H9 (cell line): ENCODE data around the gene HS6ST3. TPM values are rescaled to one million over a fixed set of nuclear protein-coding genes. Genes with fewer than 3 reads are reported as not detected.

Experiments used
- DNase-seq: peaks from one replicate; pipeline ENCODE4 v3.0.0-alpha.2; 2017
- H2AFZ ChIP-seq: one replicate; pipeline ENCODE4 v1.6.1; 2013; ENCODE audit warnings: mild to moderate bottlenecking, low read length, control low read depth, moderate library complexity
- H2AK5ac ChIP-seq: 2 replicates; pipeline ENCODE4 v1.6.1; 2013; ENCODE audit warnings: low read length, control low read depth, mixed read lengths; ENCODE audit not compliant: insufficient read length
- H2BK120ac ChIP-seq: one replicate; pipeline ENCODE4 v1.6.1; 2013; ENCODE audit warnings: low read depth, mild to moderate bottlenecking, low read length, control low read depth, inconsistent platforms; ENCODE audit not compliant: poor library complexity, severe bottlenecking
- H2BK12ac ChIP-seq: 2 replicates; pipeline ENCODE4 v1.6.1; 2013; ENCODE audit warnings: low read length, control low read depth, mixed read lengths, low read depth; ENCODE audit not compliant: insufficient read length
- H2BK15ac ChIP-seq: 2 replicates; pipeline ENCODE4 v1.6.1; 2013; ENCODE audit warnings: low read depth, low read length, control low read depth
- H2BK20ac ChIP-seq: one replicate; pipeline ENCODE4 v1.6.1; 2013; ENCODE audit warnings: low read depth, mild to moderate bottlenecking, low read length, control low read depth, inconsistent platforms; ENCODE audit not compliant: poor library complexity, severe bottlenecking
- H2BK5ac ChIP-seq: 2 replicates; pipeline ENCODE4 v1.6.1; 2013; ENCODE audit warnings: low read length, control low read depth, mixed read lengths; ENCODE audit not compliant: insufficient read length
- H3K14ac ChIP-seq: 2 replicates; pipeline ENCODE4 v1.6.1; 2013; ENCODE audit warnings: low read length, control low read depth; ENCODE audit not compliant: insufficient read depth
- H3K18ac ChIP-seq: 2 replicates; pipeline ENCODE4 v1.6.1; 2013; ENCODE audit warnings: low read depth, mild to moderate bottlenecking, mixed read lengths, low read length, control low read depth; ENCODE audit not compliant: insufficient read length
- H3K23ac ChIP-seq: 2 replicates; pipeline ENCODE4 v1.6.1; 2013; ENCODE audit warnings: low read length, control low read depth, mixed read lengths, low read depth; ENCODE audit not compliant: insufficient read length
- H3K23me2 ChIP-seq: 2 replicates; pipeline ENCODE4 v1.6.1; 2013; ENCODE audit warnings: low read depth, mild to moderate bottlenecking, mixed read lengths, low read length, control low read depth; ENCODE audit not compliant: insufficient read length, poor library complexity, severe bottlenecking
- H3K27ac ChIP-seq: 2 replicates; pipeline ENCODE4 v1.5.1; 2013; ENCODE audit warnings: low read length, control low read depth, mixed read lengths, low read depth; ENCODE audit not compliant: insufficient read length
- H3K27me3 ChIP-seq: 2 replicates; pipeline ENCODE4 v1.6.1; 2013; ENCODE audit warnings: low read length, control low read depth, inconsistent platforms; ENCODE audit not compliant: insufficient read depth
- H3K4ac ChIP-seq: 2 replicates; pipeline ENCODE4 v1.6.1; 2013; ENCODE audit warnings: low read depth, mild to moderate bottlenecking, control low read depth, inconsistent platforms, low read length, moderate library complexity
- H3K4me1 ChIP-seq: 2 replicates; pipeline ENCODE4 v1.6.1; 2013; ENCODE audit warnings: low read length, control low read depth, inconsistent platforms; ENCODE audit not compliant: insufficient read depth
- H3K4me2 ChIP-seq: 2 replicates; pipeline ENCODE4 v1.6.1; 2013; ENCODE audit warnings: low read length, control low read depth, mixed read lengths; ENCODE audit not compliant: insufficient read length, insufficient read depth
- H3K56ac ChIP-seq: 2 replicates; pipeline ENCODE4 v1.6.1; 2013; ENCODE audit warnings: low read depth, mild to moderate bottlenecking, mixed read lengths, low read length, control low read depth; ENCODE audit not compliant: insufficient read length
- H3K79me1 ChIP-seq: 2 replicates; pipeline ENCODE4 v1.6.1; 2013; ENCODE audit warnings: low read depth, mild to moderate bottlenecking, moderate library complexity, low read length, control low read depth, inconsistent platforms; ENCODE audit not compliant: insufficient read depth, poor library complexity, severe bottlenecking
- H3K79me2 ChIP-seq: 2 replicates; pipeline ENCODE4 v1.6.1; 2013; ENCODE audit warnings: low read length, control low read depth, inconsistent platforms; ENCODE audit not compliant: insufficient read depth
- H3K9ac ChIP-seq: 2 replicates; pipeline ENCODE4 v1.6.1; 2013; ENCODE audit warnings: low read length, control low read depth, mixed read lengths; ENCODE audit not compliant: insufficient read length; ENCODE audit errors: extremely low read depth
- H3K9me3 ChIP-seq: one replicate; pipeline ENCODE4 v1.6.1; 2013; ENCODE audit warnings: low read depth, low read length, inconsistent platforms; ENCODE audit not compliant: control insufficient read depth
- H3T11ph ChIP-seq: one replicate; pipeline ENCODE4 v1.6.1; 2013; ENCODE audit warnings: mild to moderate bottlenecking, low read length, control low read depth, inconsistent platforms
- H4K20me1 ChIP-seq: one replicate; pipeline ENCODE4 v1.6.1; 2013; ENCODE audit not compliant: control insufficient read depth, insufficient read length, insufficient read depth
- H4K5ac ChIP-seq: 2 replicates; pipeline ENCODE4 v1.6.1; 2013; ENCODE audit warnings: low read depth, mild to moderate bottlenecking, mixed read lengths, low read length, control low read depth; ENCODE audit not compliant: insufficient read length
- H4K8ac ChIP-seq: replicated peaks from 2 replicates; pipeline ENCODE4 v1.6.1; 2013; ENCODE audit warnings: low read length, control low read depth, mixed read lengths, low read depth; ENCODE audit not compliant: insufficient read length
- H4K91ac ChIP-seq: 2 replicates; pipeline ENCODE4 v1.6.1; 2013; ENCODE audit warnings: low read depth, mild to moderate bottlenecking, moderate library complexity, mixed read lengths, low read length, control low read depth; ENCODE audit not compliant: insufficient read length
- H3K27ac Mint-ChIP-seq, 3 experiments: 2 replicates in 2 of 3; 3 replicates in 1 of 3; pipeline ENCODE4 v1.8.0; 2020 to 2021; ENCODE audit warnings: mixed read lengths in 3 of 3, mild to moderate bottlenecking in 1 of 3, moderate library complexity in 1 of 3
- H3K27me3 Mint-ChIP-seq: 2 replicates; pipeline ENCODE4 v1.8.0; 2021; ENCODE audit warnings: low read depth, mild to moderate bottlenecking, moderate library complexity, mixed read lengths
- H3K36me3 Mint-ChIP-seq, 3 experiments: 2 replicates in 2 of 3; 3 replicates in 1 of 3; pipeline ENCODE4 v1.8.0; 2020 to 2021; ENCODE audit warnings: low read depth in 3 of 3, mixed read lengths in 3 of 3; ENCODE audit not compliant: insufficient read depth in 1 of 3
- H3K4me1 Mint-ChIP-seq, 2 experiments: 2 replicates each; pipeline ENCODE4 v1.8.0; 2020; ENCODE audit warnings: mixed read lengths in 2 of 2
- H3K4me3 Mint-ChIP-seq, 2 experiments: 2 replicates in 1 of 2; 3 replicates in 1 of 2; pipeline ENCODE4 v1.8.0; 2020 to 2021; ENCODE audit warnings: mild to moderate bottlenecking in 2 of 2, mixed read lengths in 2 of 2, moderate library complexity in 1 of 2
- H3K9me3 Mint-ChIP-seq, 2 experiments: 2 replicates in 1 of 2; 3 replicates in 1 of 2; pipeline ENCODE4 v1.8.0; 2020; ENCODE audit warnings: mild to moderate bottlenecking in 2 of 2, mixed read lengths in 2 of 2, moderate library complexity in 1 of 2
- WGBS: extraction: QIAGEN DNeasy Blood & Tissue Kit; methylation state at CpG from one replicate; pipeline ENCODE4 v1.1.7; 2013; ENCODE audit warnings: missing lambda C conversion rate, low lambda C conversion rate, mixed read lengths; ENCODE audit not compliant: insufficient read length; ENCODE audit errors: extremely low coverage; 5-methylcytosine and 5-hydroxymethylcytosine counted together
- total RNA-seq: library from RNA; stranded (reverse); gene quantifications from 2 replicates; pipeline ENCODE4 v1.2.1, GENCODE V29; 2021
- TF ChIP-seq, protein P1 (sequence below): fragments of 200-600 bp; sonication (generic); conservative IDR thresholded peaks from 3 replicates; pipeline ENCODE4 v1.8.0; 2021; ENCODE audit warnings: antibody characterized with exemption, mild to moderate bottlenecking

The HS6ST3 gene
- total RNA-seq, 1 experiment from 2014 or later, result 0.44 TPM

GRCh38 chr13:96680898-96681297 lies 591.0 kb downstream of the HS6ST3 start:
- Histone ChIP-seq H2BK20ac (no peak overlapping the region), H3K27me3 (no peaks in the 10 kb centered on the region), H3K9me3 (no peaks in the 10 kb centered on the region), H4K8ac (no peak overlapping the region), H2AFZ (no peak overlapping the region), H2BK5ac (no peak overlapping the region), H3K4ac (no peak overlapping the region), H3K14ac (no peak overlapping the region), H4K20me1 (no peaks in the 10 kb centered on the region), H2AK5ac (no peak overlapping the region), H4K5ac (no peak overlapping the region), H3K4me1 (no peaks in the 10 kb centered on the region; the same call in 1 of the 2 replicates), H3K23me2 (no peaks in the 10 kb centered on the region), H3K56ac (no peak overlapping the region), H3K4me2 (no peak overlapping the region), H3K18ac (no peak overlapping the region), H3K27ac (no peak overlapping the region), H3K9ac (no peak overlapping the region), H3K79me2 (no peaks in the 10 kb centered on the region), H3K79me1 (no peaks in the 10 kb centered on the region), H4K91ac (no peak overlapping the region), H2BK12ac (no peak overlapping the region), H2BK120ac (no peak overlapping the region), H3T11ph (no peak overlapping the region), H2BK15ac (no peak overlapping the region), H3K23ac (no peak overlapping the region)
- TF ChIP-seq, protein P1, sequence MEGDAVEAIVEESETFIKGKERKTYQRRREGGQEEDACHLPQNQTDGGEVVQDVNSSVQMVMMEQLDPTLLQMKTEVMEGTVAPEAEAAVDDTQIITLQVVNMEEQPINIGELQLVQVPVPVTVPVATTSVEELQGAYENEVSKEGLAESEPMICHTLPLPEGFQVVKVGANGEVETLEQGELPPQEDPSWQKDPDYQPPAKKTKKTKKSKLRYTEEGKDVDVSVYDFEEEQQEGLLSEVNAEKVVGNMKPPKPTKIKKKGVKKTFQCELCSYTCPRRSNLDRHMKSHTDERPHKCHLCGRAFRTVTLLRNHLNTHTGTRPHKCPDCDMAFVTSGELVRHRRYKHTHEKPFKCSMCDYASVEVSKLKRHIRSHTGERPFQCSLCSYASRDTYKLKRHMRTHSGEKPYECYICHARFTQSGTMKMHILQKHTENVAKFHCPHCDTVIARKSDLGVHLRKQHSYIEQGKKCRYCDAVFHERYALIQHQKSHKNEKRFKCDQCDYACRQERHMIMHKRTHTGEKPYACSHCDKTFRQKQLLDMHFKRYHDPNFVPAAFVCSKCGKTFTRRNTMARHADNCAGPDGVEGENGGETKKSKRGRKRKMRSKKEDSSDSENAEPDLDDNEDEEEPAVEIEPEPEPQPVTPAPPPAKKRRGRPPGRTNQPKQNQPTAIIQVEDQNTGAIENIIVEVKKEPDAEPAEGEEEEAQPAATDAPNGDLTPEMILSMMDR, result no peak
- Mint-ChIP-seq H3K9me3 (peaks cover 0 to 3% of the 10 kb centered on the region in 2 experiments; a peak in 1 of 5 replicates), H3K4me1 (peaks cover 0 to 6% of the 10 kb centered on the region in 2 experiments; a peak in 1 of 4 replicates), H3K4me3 (no peak overlapping the region), H3K27me3 (no peaks in the 10 kb centered on the region), H3K27ac (no peak overlapping the region), H3K36me3 (no peaks in the 10 kb centered on the region)
- no CpG with 5 or more reads among the region's 5 CpGs for WGBS
- no peak for DNase-seq
